OCI-LY3 (cell line): ENCODE data around the gene USP32.

ENCODE experiments used
- H2AFZ ChIP-seq: fragments of 200-600, 300-600 bp; shearing (Covaris generic); 2 replicates; pipeline ENCODE4 v1.6.0; 2014; ENCODE audit warnings: antibody characterized with exemption, low read depth, low read length
- H3K27ac ChIP-seq: fragments of 200-600, 300-600 bp; sonication (generic); 2 replicates; pipeline ENCODE4 v1.5.1; 2014; ENCODE audit warnings: mild to moderate bottlenecking, low read length, moderate library complexity, mixed read lengths
- H3K27me3 ChIP-seq: fragments of 200-600, 300-600 bp; sonication (generic); 2 replicates; pipeline ENCODE4 v1.6.1; 2014; ENCODE audit warnings: low read depth, low read length, mixed read lengths
- H3K36me3 ChIP-seq: fragments of 200-600, 300-600 bp; sonication (generic); replicated peaks from 2 replicates; pipeline ENCODE3; 2014; ENCODE audit warnings: low read depth, low read length, mixed read lengths
- H3K4me1 ChIP-seq: fragments of 300-600, 200-600 bp; sonication (generic); 2 replicates; pipeline ENCODE4 v1.6.1; 2014; ENCODE audit warnings: low read length, mixed read lengths
- H3K4me2 ChIP-seq: fragments of 200-600, 300-600 bp; sonication (generic); 2 replicates; pipeline ENCODE4 v1.6.1; 2014; ENCODE audit warnings: low read length, mixed read lengths
- H3K4me3 ChIP-seq: fragments of 300-600, 200-600 bp; sonication (generic); 2 replicates; pipeline ENCODE4 v1.5.1; 2014; ENCODE audit warnings: antibody characterized with exemption, mild to moderate bottlenecking, low read length, moderate library complexity
- H3K79me2 ChIP-seq: fragments of 300-600, 200-600 bp; shearing (Covaris generic); 2 replicates; pipeline ENCODE4 v1.6.1; 2014; ENCODE audit warnings: mild to moderate bottlenecking, low read length, mixed read lengths
- H3K9ac ChIP-seq: fragments of 300-600, 200-600 bp; shearing (Covaris generic); 2 replicates; pipeline ENCODE4 v1.6.0; 2014; ENCODE audit warnings: mild to moderate bottlenecking, low read length, moderate library complexity
- H3K9me3 ChIP-seq: fragments of 200-600, 300-600 bp; shearing (Covaris generic); 2 replicates; pipeline ENCODE4 v1.6.1; 2014; ENCODE audit warnings: low read length, mixed read lengths; ENCODE audit not compliant: insufficient read depth
- H4K20me1 ChIP-seq: fragments of 200-600, 300-600 bp; sonication (generic); 2 replicates; pipeline ENCODE4 v1.6.1; 2016; ENCODE audit warnings: low read length, mixed read lengths; ENCODE audit not compliant: insufficient read depth
- CTCF ChIP-seq: fragments of 200-600, 300-600 bp; sonication (generic); IDR thresholded peaks from 2 replicates; pipeline ENCODE4 v1.5.1; 2014; ENCODE audit warnings: antibody characterized with exemption, low read length, low read depth
- EZH2phosphoT487 ChIP-seq: fragments of 200-600 bp; shearing (Covaris generic); IDR thresholded peaks from 2 replicates; pipeline ENCODE4 v1.6.1; 2018; ENCODE audit warnings: antibody characterized with exemption, mixed run types, low read depth

Gene USP32

GRCh38 chr17:60322056-60322387 lies 69.9 kb downstream of the USP32 start:
- Histone ChIP-seq H3K9me3 (no peaks in the 10 kb centered on the region), H3K79me2 (peaks cover 12% of the 10 kb centered on the region), H2AFZ (no peak overlapping the region), H3K4me2 (no peak overlapping the region), H3K36me3 (no peaks in the 10 kb centered on the region), H4K20me1 (peaks cover 8% of the 10 kb centered on the region; the same call in 1 of the 2 replicates), H3K4me3 (no peak overlapping the region), H3K27ac (no peak overlapping the region), H3K9ac (no peak overlapping the region), H3K4me1 (no peaks in the 10 kb centered on the region), H3K27me3 (no peaks in the 10 kb centered on the region)
- TF ChIP-seq EZH2phosphoT487: no peak
- no peak for TF ChIP-seq CTCF

- H3K4me3 ChIP-seq: no peak overlapping the region
- H3K27me3 ChIP-seq: no peaks in the 10 kb centered on the region
- TF ChIP-seq CTCF (no peak), EZH2phosphoT487 (no peak)
- H2AFZ ChIP-seq: no peak overlapping the region
- H3K36me3 ChIP-seq: no peaks in the 10 kb centered on the region
- no peaks in the 10 kb centered on the region for H3K9me3 ChIP-seq
- H3K4me1 ChIP-seq: no peaks in the 10 kb centered on the region
- peaks cover 12% of the 10 kb centered on the region for H3K79me2 ChIP-seq
- no peak overlapping the region for H3K4me2 ChIP-seq
- H4K20me1 ChIP-seq: peaks cover 8% of the 10 kb centered on the region; the same call in 1 of the 2 replicates
- H3K27ac ChIP-seq: no peak overlapping the region
- no peak overlapping the region for H3K9ac ChIP-seq
Measured at GRCh38 chr17:60321336-60322055, 70.4 kb downstream of the USP32 start.

GRCh38 chr17:60318830-60319229 lies 73.1 kb downstream of the USP32 start:
- H3K4me2 ChIP-seq: no peak overlapping the region
- H3K9me3 ChIP-seq: no peaks in the 10 kb centered on the region
- H4K20me1 ChIP-seq: peaks cover 8% of the 10 kb centered on the region; the same call in 1 of the 2 replicates
- TF ChIP-seq CTCF: no peak
- TF ChIP-seq EZH2phosphoT487: no peak
- H3K27ac ChIP-seq: no peak overlapping the region
- H3K9ac ChIP-seq: no peak overlapping the region
- H3K27me3 ChIP-seq: no peaks in the 10 kb centered on the region
- H3K4me3 ChIP-seq: no peak overlapping the region
- H3K4me1 ChIP-seq: peaks cover 10% of the 10 kb centered on the region
- peaks cover 17% of the 10 kb centered on the region for H3K79me2 ChIP-seq
- H2AFZ ChIP-seq: no peak overlapping the region
- H3K36me3 ChIP-seq: no peaks in the 10 kb centered on the region

- no peak overlapping the region for H3K9ac ChIP-seq
- no peaks in the 10 kb centered on the region for H3K27me3 ChIP-seq
- no peak overlapping the region for H3K4me2 ChIP-seq
- no peaks in the 10 kb centered on the region for H3K36me3 ChIP-seq
- no peaks in the 10 kb centered on the region for H3K9me3 ChIP-seq
- TF ChIP-seq CTCF (no peak), EZH2phosphoT487 (no peak)
- H3K27ac ChIP-seq: no peak overlapping the region
- H3K79me2 ChIP-seq: peaks cover 17% of the 10 kb centered on the region
- no peak overlapping the region for H2AFZ ChIP-seq
- H3K4me1 ChIP-seq: peaks cover 10% of the 10 kb centered on the region
- no peak overlapping the region for H3K4me3 ChIP-seq
- peaks cover 8% of the 10 kb centered on the region; the same call in 1 of the 2 replicates for H4K20me1 ChIP-seq
Measured at GRCh38 chr17:60318326-60318725, 73.6 kb downstream of the USP32 start.
